ENCODE measurements around the gene RAB5IF. TPM values are rescaled to one million over a fixed set of nuclear protein-coding genes. Genes with fewer than 3 reads are reported as not detected.

The RAB5IF gene
- total and polyA plus RNA-seq, 9 of the 15 experiments (the other 6 are each of a cell fraction or from before 2014, with no cell fraction given) = 26.5 to 198 (median 134) TPM

DNA sequence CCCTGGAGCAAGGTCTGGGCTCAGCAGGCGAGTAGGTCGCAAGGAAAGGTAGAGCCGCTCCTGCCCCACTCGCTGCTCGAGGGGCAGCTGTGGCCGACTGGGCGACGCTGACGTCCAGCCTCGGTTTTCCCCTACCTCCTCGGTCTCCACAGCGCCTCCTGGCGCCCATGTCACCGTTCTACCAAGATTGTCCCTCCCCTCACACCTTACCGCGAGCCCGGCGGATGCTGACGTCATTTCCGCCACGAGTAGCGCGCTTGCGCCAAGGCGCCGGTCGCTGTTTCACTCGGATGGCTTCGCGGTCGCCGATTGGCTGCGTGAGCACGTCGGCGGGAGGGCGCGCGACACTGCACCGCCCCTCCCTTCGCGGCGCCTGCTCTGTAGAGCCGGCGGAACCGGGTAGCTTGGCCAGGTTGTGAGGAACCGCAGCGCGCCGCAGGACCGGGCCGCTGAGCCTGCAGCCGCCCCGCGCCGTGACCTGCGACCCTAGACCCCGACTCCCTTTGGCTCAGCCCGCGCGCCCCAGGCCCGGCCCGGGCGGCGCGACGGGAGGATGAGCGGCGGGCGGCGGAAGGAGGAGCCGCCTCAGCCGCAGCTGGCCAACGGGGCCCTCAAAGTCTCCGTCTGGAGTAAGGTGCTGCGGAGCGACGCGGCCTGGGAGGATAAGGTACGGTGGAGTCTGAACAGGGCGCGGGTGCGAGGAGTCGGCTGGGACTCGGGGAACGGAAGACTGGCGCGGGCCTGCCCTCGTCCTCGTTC, at the start of gene RAB5IF (continued):
- no peak for TF ChIP-seq HOXB6 (CRISPR knock-in tag; IDR thresholded peaks at IDR 0.05; ENCODE audit: borderline replicate concordance)
- TF ChIP-seq NR2C2 (CRISPR knock-in tag; IDR thresholded peaks at IDR 0.05) = peak; percentile 68; the same call in 1 of the 2 replicates
- TF ChIP-seq NR2C2 (tag; IDR thresholded peaks at IDR 0.05) = peak; percentile 74
- no peak for TF ChIP-seq RFX1 (IDR thresholded peaks at IDR 0.05)
- no peak for TF ChIP-seq ZNF143 (CRISPR knock-in tag; IDR thresholded peaks at IDR 0.05)
- no peak for TF ChIP-seq E2F5 (CRISPR knock-in tag; IDR thresholded peaks at IDR 0.05)
- no peak for TF ChIP-seq MTF1 (CRISPR knock-in tag; IDR thresholded peaks at IDR 0.05; ENCODE audit: borderline replicate concordance)
- peak; percentile 98 for TF ChIP-seq GABPB1 (CRISPR knock-in tag; IDR thresholded peaks at IDR 0.05)
- 0 out of 2 replicates have a peak, but pooled peaks have one; percentile 22 for TF ChIP-seq CREB3 (tag; conservative IDR thresholded peaks at IDR 0.05; ENCODE audit: low read depth)
- TF ChIP-seq CBX8 (IDR thresholded peaks at IDR 0.05; ENCODE audit: borderline replicate concordance, extremely low read depth, low read depth, low read length, poor library complexity, severe bottlenecking) = no peak
- no peak for TF ChIP-seq MCM3 (IDR thresholded peaks at IDR 0.05)
- no peak for TF ChIP-seq TCF7L2 (IDR thresholded peaks at IDR 0.05; ENCODE audit: low read depth, low read length)
- TF ChIP-seq TGIF2 (CRISPR knock-in tag; IDR thresholded peaks at IDR 0.05) = no peak
- no peak for TF ChIP-seq MBD2 (IDR thresholded peaks at IDR 0.05; ENCODE audit: borderline replicate concordance, low read depth)
- TF ChIP-seq, protein P1, sequence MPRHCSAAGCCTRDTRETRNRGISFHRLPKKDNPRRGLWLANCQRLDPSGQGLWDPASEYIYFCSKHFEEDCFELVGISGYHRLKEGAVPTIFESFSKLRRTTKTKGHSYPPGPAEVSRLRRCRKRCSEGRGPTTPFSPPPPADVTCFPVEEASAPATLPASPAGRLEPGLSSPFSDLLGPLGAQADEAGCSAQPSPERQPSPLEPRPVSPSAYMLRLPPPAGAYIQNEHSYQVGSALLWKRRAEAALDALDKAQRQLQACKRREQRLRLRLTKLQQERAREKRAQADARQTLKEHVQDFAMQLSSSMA (CRISPR knock-in tag; IDR thresholded peaks at IDR 0.05) = no peak
- no peak for TF ChIP-seq BRF2 (IDR thresholded peaks at IDR 0.05; ENCODE audit: borderline replicate concordance, insufficient read depth, insufficient read length)
- 0 out of 2 replicates have a peak, but pooled peaks have one; percentile 47 for TF ChIP-seq BCOR (IDR thresholded peaks at IDR 0.05)
- no peak for TF ChIP-seq ZNF197 (CRISPR knock-in tag; IDR thresholded peaks at IDR 0.05; ENCODE audit: low read depth)
- TF ChIP-seq C11orf30 (IDR thresholded peaks at IDR 0.05; ENCODE audit: low read depth) = peak; percentile 94
- TF ChIP-seq SETDB1 (IDR thresholded peaks at IDR 0.05; ENCODE audit: low read length) = no peak
- TF ChIP-seq ESRRA (IDR thresholded peaks at IDR 0.05; ENCODE audit: borderline replicate concordance, low read depth) = peak; percentile 69; the same call in 1 of the 2 replicates
- no peak for TF ChIP-seq ZNF174 (CRISPR knock-in tag; IDR thresholded peaks at IDR 0.05)
- TF ChIP-seq CTBP1 (IDR thresholded peaks at IDR 0.05; ENCODE audit: borderline replicate concordance) = peak; percentile 84
- TF ChIP-seq RFX7 (CRISPR knock-in tag; IDR thresholded peaks at IDR 0.05) = no peak
- TF ChIP-seq ARNT (IDR thresholded peaks at IDR 0.05) = no peak

Measured in K562 (cell line).